HepG2 (cell line): Measurements from ENCODE around the gene CD164L2. TPM values are rescaled to one million over a fixed set of nuclear protein-coding genes. Genes with fewer than 3 reads are reported as not detected.

ENCODE experiments used
- AHR ChIP-seq: IDR thresholded peaks from 2 replicates; pipeline ENCODE4 v1.6.1; 2018; ENCODE audit warnings: missing genetic modification reagents, missing compliant biosample characterization
- CSRNP2 ChIP-seq: sonication (generic); formaldehyde crosslinking; conservative IDR thresholded peaks from 2 replicates; pipeline ENCODE4 v1.8.0; 2022; ENCODE audit warnings: low read depth, missing genetic modification reagents
- FOXP4 ChIP-seq: sonication (generic); formaldehyde crosslinking; IDR thresholded peaks from 2 replicates; pipeline ENCODE4 v1.4.0; 2020; ENCODE audit warnings: missing genetic modification reagents
- HIVEP1 ChIP-seq: sonication (generic); formaldehyde crosslinking; IDR thresholded peaks from 2 replicates; pipeline ENCODE4 v1.4.0; 2020; ENCODE audit warnings: mild to moderate bottlenecking, missing genetic modification reagents
- NFAT5 ChIP-seq: sonication (generic); formaldehyde crosslinking; IDR thresholded peaks from 2 replicates; pipeline ENCODE4 v1.4.0; 2020; ENCODE audit warnings: missing genetic modification reagents
- NFE2L2 ChIP-seq: fragments of 150-350 bp; IDR thresholded peaks from 2 replicates; pipeline ENCODE4 v1.6.1; 2014; ENCODE audit warnings: low read length
- SCMH1 ChIP-seq: sonication (generic); formaldehyde crosslinking; IDR thresholded peaks from 2 replicates; pipeline ENCODE4 v1.9.0; 2021; ENCODE audit warnings: missing genetic modification reagents, mild to moderate bottlenecking, borderline replicate concordance
- YEATS4 ChIP-seq: sonication (generic); formaldehyde crosslinking; IDR thresholded peaks from 2 replicates; pipeline ENCODE4 v1.4.0; 2020; ENCODE audit warnings: missing genetic modification reagents, borderline replicate concordance
- ZFP36 ChIP-seq: fragments of 150-350 bp; IDR thresholded peaks from 2 replicates; pipeline ENCODE4 v1.6.1; 2018; ENCODE audit warnings: borderline replicate concordance, low read length, low read depth; ENCODE audit not compliant: partially characterized antibody
- ZFP82 ChIP-seq: sonication (generic); formaldehyde crosslinking; IDR thresholded peaks from 2 replicates; pipeline ENCODE4 v1.5.1; 2020; ENCODE audit warnings: mild to moderate bottlenecking, missing genetic modification reagents, borderline replicate concordance
- ZNF230 ChIP-seq: sonication (generic); formaldehyde crosslinking; IDR thresholded peaks from 2 replicates; pipeline ENCODE4 v1.4.0; 2020; ENCODE audit warnings: mild to moderate bottlenecking, missing genetic modification reagents
- ZNF296 ChIP-seq: sonication (generic); formaldehyde crosslinking; conservative IDR thresholded peaks from 2 replicates; pipeline ENCODE4 v1.5.0; 2020; ENCODE audit warnings: mild to moderate bottlenecking, missing genetic modification reagents
- ZNF331 ChIP-seq: sonication (generic); formaldehyde crosslinking; IDR thresholded peaks from 2 replicates; pipeline ENCODE4 v1.4.0; 2020; ENCODE audit warnings: missing genetic modification reagents
- ZNF558 ChIP-seq: sonication (generic); formaldehyde crosslinking; IDR thresholded peaks from 2 replicates; pipeline ENCODE4 v1.9.0; 2022; ENCODE audit warnings: mild to moderate bottlenecking, missing genetic modification reagents, borderline replicate concordance
- ZNF724P ChIP-seq: sonication (generic); formaldehyde crosslinking; IDR thresholded peaks from 2 replicates; pipeline ENCODE4 v1.8.0; 2022; ENCODE audit warnings: missing genetic modification reagents, borderline replicate concordance
- polyA plus RNA-seq, 8 experiments: library from polyadenylated mRNA; depleted of rRNA in 3 of 8; stranded (reverse) in 7 of 8; unstranded in 1 of 8; fragments of >200 nt; fragmentation: Illumina TruSeq in 4 of 8; extraction: Trizol in 4 of 8; gene quantifications; 2 replicates each; pipeline versions ENCODE4 v1.2.1 to v1.2.3, GENCODE V29; 2011 to 2016; ENCODE audit warnings: low read depth in 4 of 8, missing spikeins in 1 of 8, mixed read lengths in 1 of 8; ENCODE audit not compliant: insufficient read depth in 1 of 8
- total RNA-seq, 5 experiments: library from RNA; depleted of rRNA; stranded (reverse); fragments of >200 nt; fragmentation: Illumina TruSeq; extraction: Trizol; gene quantifications; 2 replicates each; pipeline ENCODE4 v1.2.3, GENCODE V29; 2016; ENCODE audit warnings: low read depth in 1 of 5
- TF ChIP-seq, protein P1 (sequence below): sonication (generic); formaldehyde crosslinking; IDR thresholded peaks from 2 replicates; pipeline ENCODE4 v1.8.1; 2023; ENCODE audit warnings: mild to moderate bottlenecking, missing genetic modification reagents, borderline replicate concordance
- TF ChIP-seq, protein P2 (sequence below): sonication (generic); formaldehyde crosslinking; IDR thresholded peaks from 2 replicates; pipeline ENCODE4 v1.9.0; 2022; ENCODE audit warnings: missing genetic modification reagents, mild to moderate bottlenecking, borderline replicate concordance

The CD164L2 gene
- total and polyA plus RNA-seq, 2 of the 13 experiments (the other 11 are each of a cell fraction or from before 2014, with no cell fraction given): not detected

GRCh38 chr1:27392096-27392777 lies 9.1 kb upstream of the CD164L2 start, which contains the start of gene GPR3 (continued):
- TF ChIP-seq ZNF296: no peak
- TF ChIP-seq ZFP82 (CRISPR knock-in tag): 0 out of 2 replicates have a peak, but pooled peaks have one; percentile 35
- no peak for TF ChIP-seq ZNF724P (CRISPR knock-in tag)
- TF ChIP-seq YEATS4 (CRISPR knock-in tag): peak; percentile 66; the same call in 1 of the 2 replicates
- TF ChIP-seq SCMH1 (CRISPR knock-in tag): no peak
- no peak for TF ChIP-seq ZNF331 (CRISPR knock-in tag)
- no peak for TF ChIP-seq HIVEP1 (CRISPR knock-in tag)
- TF ChIP-seq FOXP4 (CRISPR knock-in tag): no peak; the same call in 1 of the 2 replicates
- TF ChIP-seq AHR (CRISPR knock-in tag): no peak
- TF ChIP-seq, protein P1, sequence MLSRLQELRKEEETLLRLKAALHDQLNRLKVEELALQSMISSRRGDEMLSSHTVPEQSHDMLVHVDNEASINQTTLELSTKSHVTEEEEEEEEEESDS: no peak
- TF ChIP-seq ZNF230 (CRISPR knock-in tag): no peak
- TF ChIP-seq CSRNP2 (CRISPR knock-in tag): no peak
- no peak for TF ChIP-seq NFE2L2
- no peak for TF ChIP-seq NFAT5 (CRISPR knock-in tag)
- TF ChIP-seq, protein P2, sequence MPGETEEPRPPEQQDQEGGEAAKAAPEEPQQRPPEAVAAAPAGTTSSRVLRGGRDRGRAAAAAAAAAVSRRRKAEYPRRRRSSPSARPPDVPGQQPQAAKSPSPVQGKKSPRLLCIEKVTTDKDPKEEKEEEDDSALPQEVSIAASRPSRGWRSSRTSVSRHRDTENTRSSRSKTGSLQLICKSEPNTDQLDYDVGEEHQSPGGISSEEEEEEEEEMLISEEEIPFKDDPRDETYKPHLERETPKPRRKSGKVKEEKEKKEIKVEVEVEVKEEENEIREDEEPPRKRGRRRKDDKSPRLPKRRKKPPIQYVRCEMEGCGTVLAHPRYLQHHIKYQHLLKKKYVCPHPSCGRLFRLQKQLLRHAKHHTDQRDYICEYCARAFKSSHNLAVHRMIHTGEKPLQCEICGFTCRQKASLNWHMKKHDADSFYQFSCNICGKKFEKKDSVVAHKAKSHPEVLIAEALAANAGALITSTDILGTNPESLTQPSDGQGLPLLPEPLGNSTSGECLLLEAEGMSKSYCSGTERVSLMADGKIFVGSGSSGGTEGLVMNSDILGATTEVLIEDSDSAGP (CRISPR knock-in tag): peak; percentile 56; the same call in 1 of the 2 replicates
- no peak for TF ChIP-seq ZNF558 (CRISPR knock-in tag)
- TF ChIP-seq ZFP36: no peak
